ENCODE measurements around the gene NDUFS8. TPM values are rescaled to one million over a fixed set of nuclear protein-coding genes. Genes with fewer than 3 reads are reported as not detected.
A peak's percentile ranks its signal among the peaks of the same experiment; 100 is the strongest.

Gene NDUFS8
- total and polyA plus RNA-seq, 2 experiments from 2014 or later, result 114 to 219 TPM

- Histone ChIP-seq H3K4me3 (peak within 1 kb of the TSS; percentile 80), H3F3A (ENCODE audit: insufficient read depth) (peaks cover 19% of the 10 kb centered on the region), H3K4me2 (ENCODE audit: unreplicated experiment) (peak within 1 kb of the TSS; percentile 93), H3K9ac (peak within 1 kb of the TSS; percentile 96), H2AFZ (no peak within 1 kb of the TSS; the same call in 1 of the 2 replicates), H3K27me3 (replicated peaks; ENCODE audit: insufficient read depth) (no peaks in the 10 kb centered on the region), H3K36me3 (ENCODE audit: low read depth) (no peaks in the 10 kb centered on the region), H3K27ac (peak within 1 kb of the TSS; percentile 99), H3K9me2 (ENCODE audit: insufficient read depth) (no peaks in the 10 kb centered on the region), H4K20me1 (ENCODE audit: insufficient read depth) (no peaks in the 10 kb centered on the region), H3K9me3 (ENCODE audit: low read depth) (no peaks in the 10 kb centered on the region), H3K4me1 (ENCODE audit: insufficient read depth) (peaks cover 48% of the 10 kb centered on the region), H3K79me2 (ENCODE audit: insufficient read depth) (peaks cover 28% of the 10 kb centered on the region)
- TF ChIP-seq EZH2 (IDR thresholded peaks at IDR 0.05; ENCODE audit: insufficient read depth, poor library complexity, severe bottlenecking) (no peak), EZH2phosphoT487 (IDR thresholded peaks at IDR 0.05; ENCODE audit: insufficient read depth, low read depth) (no peak)
- in situ Hi-C loops (cut with MboI), result no loop called here
- peak; percentile 95 for DNase-seq
- WGBS, 2 experiments (ENCODE audit: low coverage in 1 of 2, low lambda C conversion rate in 2 of 2, missing lambda C conversion rate in 2 of 2), result 1 to 2% methylated on average over 29 to 30 of the region's 33 CpGs
Measured at GRCh38 chr11:68010090-68011041, 20.1 kb upstream of the NDUFS8 start, which contains the start of gene ALDH3B1. ALDH3B1 (plus strand) TSS chr11:68010327; CDS start chr11:68015298, 4,971 bp downstream.

- no peak for DNase-seq
- 77 to 78% methylated on average over 16 of the region's 16 CpGs for WGBS, 2 experiments (ENCODE audit: low coverage in 1 of 2, low lambda C conversion rate in 2 of 2, missing lambda C conversion rate in 2 of 2)
Measured at GRCh38 chr11:68011051-68011943, 19.2 kb upstream of the NDUFS8 start.

GRCh38 chr11:68012044-68012842 is 18.2 kb upstream of the NDUFS8 start:
- Histone ChIP-seq H2AFZ (no peak overlapping the region), H4K20me1 (ENCODE audit: insufficient read depth) (no peaks in the 10 kb centered on the region), H3K4me2 (ENCODE audit: unreplicated experiment) (peak overlapping the region; percentile 14), H3K4me1 (ENCODE audit: insufficient read depth) (peaks cover 53% of the 10 kb centered on the region), H3K4me3 (no peak overlapping the region), H3K27ac (peak overlapping the region; percentile 99), H3K9me2 (ENCODE audit: insufficient read depth) (no peaks in the 10 kb centered on the region), H3K36me3 (ENCODE audit: low read depth) (no peaks in the 10 kb centered on the region; the same call in 1 of the 2 replicates), H3F3A (ENCODE audit: insufficient read depth) (peaks cover 19% of the 10 kb centered on the region), H3K79me2 (ENCODE audit: insufficient read depth) (peaks cover 28% of the 10 kb centered on the region), H3K9me3 (ENCODE audit: low read depth) (no peaks in the 10 kb centered on the region), H3K27me3 (replicated peaks; ENCODE audit: insufficient read depth) (no peaks in the 10 kb centered on the region), H3K9ac (peak overlapping the region; percentile 74)
- in situ Hi-C loops (cut with MboI), result no loop called here
- WGBS, 2 experiments (ENCODE audit: low coverage in 1 of 2, low lambda C conversion rate in 2 of 2, missing lambda C conversion rate in 2 of 2), result 93 to 94% methylated on average over 17 of the region's 17 CpGs
- TF ChIP-seq EZH2phosphoT487 (IDR thresholded peaks at IDR 0.05; ENCODE audit: insufficient read depth, low read depth) (no peak), EZH2 (IDR thresholded peaks at IDR 0.05; ENCODE audit: insufficient read depth, poor library complexity, severe bottlenecking) (no peak)
- DNase-seq, result no peak

More at GRCh38 chr11:68011051-68011943, 19.2 kb upstream of the NDUFS8 start:
- Histone ChIP-seq H2AFZ (no peak overlapping the region; the same call in 1 of the 2 replicates), H3K9me2 (ENCODE audit: insufficient read depth) (no peaks in the 10 kb centered on the region), H3K79me2 (ENCODE audit: insufficient read depth) (peaks cover 28% of the 10 kb centered on the region), H3K27ac (peak overlapping the region; percentile 99), H3K4me3 (peak overlapping the region; percentile 80), H3K9ac (peak overlapping the region; percentile 96), H3K4me2 (ENCODE audit: unreplicated experiment) (peak overlapping the region; percentile 93), H3F3A (ENCODE audit: insufficient read depth) (peaks cover 19% of the 10 kb centered on the region), H3K4me1 (ENCODE audit: insufficient read depth) (peaks cover 48% of the 10 kb centered on the region), H3K9me3 (ENCODE audit: low read depth) (no peaks in the 10 kb centered on the region), H4K20me1 (ENCODE audit: insufficient read depth) (no peaks in the 10 kb centered on the region), H3K36me3 (ENCODE audit: low read depth) (no peaks in the 10 kb centered on the region; the same call in 1 of the 2 replicates), H3K27me3 (replicated peaks; ENCODE audit: insufficient read depth) (no peaks in the 10 kb centered on the region)
- TF ChIP-seq EZH2 (IDR thresholded peaks at IDR 0.05; ENCODE audit: insufficient read depth, poor library complexity, severe bottlenecking), result no peak
- no peak for TF ChIP-seq EZH2phosphoT487 (IDR thresholded peaks at IDR 0.05; ENCODE audit: insufficient read depth, low read depth)
- in situ Hi-C loops (cut with MboI), result no loop called here
